WERI-Rb-1 (cell line): ENCODE results near the gene TAF3.

Source experiments
- DNase-seq: peaks from one replicate; pipeline ENCODE4 v3.0.0-alpha.2; 2020
- H3K27ac ChIP-seq: fragments of 250-450 bp; sonication (Bioruptor Pico); 2 replicates; pipeline ENCODE4 v1.5.1; 2020; ENCODE audit warnings: mild to moderate bottlenecking, moderate library complexity
- H3K27me3 ChIP-seq: fragments of 250-450 bp; sonication (Bioruptor Pico); 2 replicates; pipeline ENCODE4 v1.5.1; 2021; ENCODE audit warnings: mild to moderate bottlenecking, low read depth, moderate library complexity; ENCODE audit not compliant: insufficient read depth, severe bottlenecking
- H3K36me3 ChIP-seq: fragments of 250-450 bp; sonication (Bioruptor Pico); 2 replicates; pipeline ENCODE4 v1.5.1; 2020; ENCODE audit warnings: mild to moderate bottlenecking, moderate library complexity
- H3K4me3 ChIP-seq: 2 replicates; pipeline ENCODE4 v1.5.1; 2011; ENCODE audit warnings: low read depth, mild to moderate bottlenecking, control low read depth, low read length
- H3K9me3 ChIP-seq: fragments of 250-450 bp; sonication (Bioruptor Pico); 2 replicates; pipeline ENCODE4 v1.5.1; 2021; ENCODE audit warnings: mild to moderate bottlenecking, moderate library complexity; ENCODE audit not compliant: severe bottlenecking
- TF ChIP-seq, protein P1 (sequence below): IDR thresholded peaks from 2 replicates; pipeline ENCODE4 v1.5.1; 2011; ENCODE audit warnings: low read depth, mild to moderate bottlenecking, control low read depth, inconsistent platforms, low read length

Gene TAF3

DNA sequence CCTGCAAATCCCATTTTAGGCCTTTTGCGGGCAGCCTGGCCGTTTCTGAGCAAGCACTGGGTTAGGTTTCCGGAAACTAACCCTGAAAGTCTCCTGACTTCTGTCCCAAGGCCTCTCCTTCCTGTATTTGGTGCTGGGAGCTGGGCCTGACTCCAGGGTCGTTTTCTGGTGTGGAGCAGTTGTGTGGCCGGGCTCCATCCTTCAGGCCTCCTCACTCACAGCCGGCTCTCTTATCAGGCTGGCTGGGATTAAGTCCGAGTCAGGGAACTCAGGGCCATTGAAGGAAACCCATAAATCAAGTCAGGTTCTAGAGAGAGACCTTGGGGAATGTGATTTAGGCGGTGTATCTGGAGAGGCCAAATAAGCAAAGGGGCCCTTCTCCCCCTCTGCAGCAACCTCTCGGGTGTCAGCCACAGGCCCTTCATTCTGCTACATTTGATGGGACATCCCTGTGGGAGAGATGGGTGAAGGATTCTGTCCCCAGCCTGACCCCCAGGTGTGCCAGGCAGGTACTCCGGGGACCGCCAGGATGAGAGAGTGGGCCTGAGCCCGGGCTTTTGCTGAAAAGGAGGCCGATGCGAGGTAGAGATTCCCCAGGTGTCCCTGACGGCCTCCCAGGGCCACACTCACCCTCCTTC is 239.4 kb downstream of the TAF3 start:
- Histone ChIP-seq H3K27ac (no peak overlapping the region), H3K9me3 (peaks cover 4% of the 10 kb centered on the region), H3K27me3 (peaks cover 43% of the 10 kb centered on the region), H3K36me3 (no peaks in the 10 kb centered on the region), H3K4me3 (no peak overlapping the region)
- TF ChIP-seq, protein P1, sequence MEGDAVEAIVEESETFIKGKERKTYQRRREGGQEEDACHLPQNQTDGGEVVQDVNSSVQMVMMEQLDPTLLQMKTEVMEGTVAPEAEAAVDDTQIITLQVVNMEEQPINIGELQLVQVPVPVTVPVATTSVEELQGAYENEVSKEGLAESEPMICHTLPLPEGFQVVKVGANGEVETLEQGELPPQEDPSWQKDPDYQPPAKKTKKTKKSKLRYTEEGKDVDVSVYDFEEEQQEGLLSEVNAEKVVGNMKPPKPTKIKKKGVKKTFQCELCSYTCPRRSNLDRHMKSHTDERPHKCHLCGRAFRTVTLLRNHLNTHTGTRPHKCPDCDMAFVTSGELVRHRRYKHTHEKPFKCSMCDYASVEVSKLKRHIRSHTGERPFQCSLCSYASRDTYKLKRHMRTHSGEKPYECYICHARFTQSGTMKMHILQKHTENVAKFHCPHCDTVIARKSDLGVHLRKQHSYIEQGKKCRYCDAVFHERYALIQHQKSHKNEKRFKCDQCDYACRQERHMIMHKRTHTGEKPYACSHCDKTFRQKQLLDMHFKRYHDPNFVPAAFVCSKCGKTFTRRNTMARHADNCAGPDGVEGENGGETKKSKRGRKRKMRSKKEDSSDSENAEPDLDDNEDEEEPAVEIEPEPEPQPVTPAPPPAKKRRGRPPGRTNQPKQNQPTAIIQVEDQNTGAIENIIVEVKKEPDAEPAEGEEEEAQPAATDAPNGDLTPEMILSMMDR: no peak
- DNase-seq: no peak

DNA sequence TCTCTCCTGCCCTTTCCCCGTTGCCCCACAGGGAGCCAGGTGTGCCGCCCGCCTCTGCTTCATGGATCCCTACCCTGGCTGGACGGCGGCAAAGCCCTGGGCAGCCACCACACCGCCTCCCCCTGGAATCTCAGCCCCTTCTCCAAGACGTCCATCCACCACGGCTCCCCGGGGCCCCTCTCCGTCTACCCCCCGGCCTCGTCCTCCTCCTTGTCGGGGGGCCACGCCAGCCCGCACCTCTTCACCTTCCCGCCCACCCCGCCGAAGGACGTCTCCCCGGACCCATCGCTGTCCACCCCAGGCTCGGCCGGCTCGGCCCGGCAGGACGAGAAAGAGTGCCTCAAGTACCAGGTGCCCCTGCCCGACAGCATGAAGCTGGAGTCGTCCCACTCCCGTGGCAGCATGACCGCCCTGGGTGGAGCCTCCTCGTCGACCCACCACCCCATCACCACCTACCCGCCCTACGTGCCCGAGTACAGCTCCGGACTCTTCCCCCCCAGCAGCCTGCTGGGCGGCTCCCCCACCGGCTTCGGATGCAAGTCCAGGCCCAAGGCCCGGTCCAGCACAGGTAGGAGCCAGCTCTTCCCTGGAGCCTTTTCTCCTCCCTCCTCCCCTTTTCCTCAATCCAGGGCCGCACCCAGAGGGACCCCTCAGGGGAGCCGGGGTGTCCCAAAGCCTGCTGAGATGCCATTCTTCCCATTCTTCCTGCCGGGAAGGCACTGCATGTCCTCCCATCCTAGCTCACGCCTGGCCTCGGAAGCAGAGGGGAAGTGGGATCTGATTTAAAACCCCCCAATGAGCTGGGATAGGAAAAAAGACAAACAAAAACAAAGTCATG is 240.2 kb downstream of the TAF3 start:
- DNase-seq: no peak
- H3K4me3 ChIP-seq: no peak overlapping the region
- TF ChIP-seq, protein P1: no peak
- H3K27me3 ChIP-seq: peaks cover 37% of the 10 kb centered on the region
- H3K9me3 ChIP-seq: peaks cover 3% of the 10 kb centered on the region
- no peaks in the 10 kb centered on the region for H3K36me3 ChIP-seq
- no peak overlapping the region for H3K27ac ChIP-seq

DNA sequence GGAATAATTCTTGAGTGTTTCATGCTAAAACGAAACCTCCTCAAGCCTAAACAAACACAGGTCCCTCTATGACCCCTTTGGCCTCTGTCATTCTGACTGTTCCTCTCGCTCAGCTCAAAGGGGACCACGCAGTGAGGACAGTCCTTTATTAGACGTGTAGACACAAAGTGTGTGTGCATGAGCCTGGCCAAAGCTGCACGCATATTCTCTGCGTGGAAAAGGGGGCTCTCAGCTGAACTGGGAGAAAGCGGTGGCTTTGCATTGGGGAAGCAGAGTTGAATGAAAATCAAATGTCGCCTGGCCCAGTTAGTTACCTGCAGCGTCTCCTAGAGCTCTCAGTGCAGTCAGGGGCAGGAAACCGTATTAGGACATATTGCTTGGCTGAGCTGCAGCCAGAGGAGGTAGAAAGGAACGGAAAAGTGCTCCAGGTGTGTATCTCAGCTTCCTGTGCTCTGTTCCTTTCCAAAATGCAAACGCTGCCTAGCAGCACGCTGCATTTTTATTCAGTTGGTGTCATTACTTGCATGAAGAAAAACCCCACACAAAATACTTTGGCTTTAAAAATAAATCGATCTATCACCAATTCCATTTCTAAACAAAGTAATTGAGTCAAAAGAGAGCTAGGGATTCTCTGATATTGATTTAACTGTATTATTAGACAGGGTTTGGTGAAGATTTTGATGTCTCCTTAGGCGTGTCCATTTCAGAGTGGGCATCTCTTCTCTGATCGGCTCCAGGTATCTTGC is 241.1 kb downstream of the TAF3 start:
- Histone ChIP-seq H3K27me3 (peaks cover 30% of the 10 kb centered on the region), H3K36me3 (no peaks in the 10 kb centered on the region), H3K4me3 (no peak overlapping the region), H3K9me3 (peaks cover 2% of the 10 kb centered on the region), H3K27ac (no peak overlapping the region)
- DNase-seq: no peak
- TF ChIP-seq, protein P1: no peak

DNA sequence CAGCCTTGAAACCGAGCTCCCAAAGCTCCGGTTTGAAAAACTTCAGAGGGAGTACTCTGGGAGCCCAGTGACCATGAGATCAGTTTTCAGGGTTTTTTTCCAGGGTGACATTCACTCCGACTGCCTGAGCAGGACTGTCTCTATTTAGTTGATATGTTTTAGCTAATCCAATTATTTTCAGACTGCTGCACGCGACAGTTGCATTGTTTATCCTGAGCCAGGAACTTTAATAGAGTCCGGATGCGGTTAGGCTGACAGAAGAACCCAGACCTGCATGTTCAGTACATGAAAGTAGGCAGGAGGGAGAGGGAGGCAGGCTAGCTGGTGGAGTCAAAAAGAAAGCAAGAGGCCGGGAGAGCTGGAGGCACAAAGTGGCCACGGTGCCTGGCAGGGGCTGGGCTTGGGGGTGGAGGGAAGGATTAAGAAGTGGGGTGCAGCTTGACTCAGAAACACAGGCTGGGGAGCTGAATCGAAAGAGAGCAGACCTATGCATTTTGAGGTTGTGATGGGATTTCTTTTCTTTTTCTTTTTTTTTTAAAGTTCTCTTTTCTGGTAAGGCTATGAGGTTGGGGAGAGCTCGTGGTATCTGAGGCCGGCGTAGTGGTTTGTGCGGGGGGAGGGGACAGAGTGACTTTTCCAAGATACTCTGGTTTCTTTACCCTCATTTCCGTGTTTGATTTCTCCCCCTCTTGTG is 241.9 kb downstream of the TAF3 start:
- peaks cover 30% of the 10 kb centered on the region for H3K27me3 ChIP-seq
- no peak for DNase-seq
- no peak overlapping the region for H3K4me3 ChIP-seq
- H3K9me3 ChIP-seq: peaks cover 2% of the 10 kb centered on the region
- TF ChIP-seq, protein P1: no peak
- H3K36me3 ChIP-seq: no peaks in the 10 kb centered on the region
- no peak overlapping the region for H3K27ac ChIP-seq

DNA sequence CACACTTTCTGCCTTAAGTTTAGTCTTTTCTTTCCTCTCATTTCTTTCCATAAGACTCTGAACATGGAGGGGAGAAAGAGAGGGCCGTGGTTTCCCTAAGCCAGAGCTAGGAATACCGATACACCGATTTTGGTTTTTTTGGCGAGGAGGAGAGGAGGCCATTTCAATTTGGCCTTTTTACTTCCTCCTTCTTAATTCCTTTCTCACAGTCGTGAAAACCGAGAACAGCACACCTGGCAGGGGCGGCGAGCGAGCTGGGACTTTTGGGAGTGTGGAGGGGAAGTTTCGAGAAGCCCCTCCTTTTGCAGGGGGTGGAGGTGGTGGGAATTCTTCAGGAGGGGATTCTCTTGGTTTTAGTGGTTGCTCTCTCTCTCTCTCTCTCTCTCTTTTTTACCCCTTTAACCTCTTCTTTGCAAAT is 242.4 kb downstream of the TAF3 start:
- no peaks in the 10 kb centered on the region for H3K9me3 ChIP-seq
- TF ChIP-seq, protein P1: no peak
- H3K4me3 ChIP-seq: no peak overlapping the region
- H3K27me3 ChIP-seq: peaks cover 25% of the 10 kb centered on the region
- H3K36me3 ChIP-seq: no peaks in the 10 kb centered on the region
- DNase-seq: no peak
- H3K27ac ChIP-seq: no peak overlapping the region
